Right lobe of liver (tissue), 6 donors: ENCODE results near the gene GPR161. TPM values are rescaled to one million over a fixed set of nuclear protein-coding genes. Genes with fewer than 3 reads are reported as not detected.

ENCODE experiments used
- ATAC-seq, 4 donors: fragments of 200-7000 bp; cut with Tn5 transposase; one replicate each; pipeline ENCODE4 v1.9.1; 2020; ENCODE audit warnings: mild to moderate bottlenecking in 4 of 4, moderate library complexity in 4 of 4
- DNase-seq, 3 donors: peaks; one replicate each; pipeline ENCODE4 v3.0.0-alpha.2; 2020
- H3K27ac ChIP-seq, 3 donors: fragments of 200-600 bp; one replicate each; pipeline ENCODE4 v1.8.0; 2022
- H3K27me3 ChIP-seq, 2 donors: fragments of 200-600 bp; one replicate each; pipeline ENCODE4 v1.8.0; 2022
- H3K36me3 ChIP-seq, 4 donors: fragments of 200-600 bp; sonication (generic) in 1 of 4; one replicate each; pipeline versions ENCODE4 v1.5.1 to v1.8.0; 2017 to 2022; ENCODE audit warnings: control low read depth in 1 of 4
- H3K4me1 ChIP-seq, 4 donors: fragments of 200-600 bp; sonication (generic) in 1 of 4; one replicate each; pipeline versions ENCODE4 v1.5.1 to v1.8.0; 2017 to 2022; ENCODE audit warnings: control low read depth in 1 of 4
- H3K4me3 ChIP-seq, 3 donors: fragments of 200-600 bp; one replicate each; pipeline ENCODE4 v1.8.0; 2022
- H3K9me3 ChIP-seq, 4 donors: fragments of 200-600 bp; sonication (generic) in 1 of 4; one replicate each; pipeline versions ENCODE4 v1.5.1 to v1.8.0; 2017 to 2022; ENCODE audit warnings: control low read depth in 1 of 4
- CTCF ChIP-seq, 4 donors: fragments of 200-600 bp in 3 of 4; fragments of 450-650 bp in 1 of 4; IDR thresholded peaks; one replicate each; pipeline versions ENCODE4 v1.5.1 to v1.8.0; 2016 to 2022; ENCODE audit warnings: antibody characterized with exemption in 4 of 4, mild to moderate bottlenecking in 2 of 4
- POLR2A ChIP-seq: fragments of 450-650 bp; IDR thresholded peaks from one replicate; pipeline ENCODE4 v1.6.1; 2017; ENCODE audit warnings: antibody characterized with exemption, mild to moderate bottlenecking
- WGBS: methylation state at CpG from one replicate; pipeline ENCODE4 v1.1.6; 2018; ENCODE audit warnings: low coverage, low lambda C conversion rate; ENCODE audit not compliant: insufficient coverage; ENCODE audit errors: missing lambda C conversion rate; 5-methylcytosine and 5-hydroxymethylcytosine counted together
- intact Hi-C, 2 donors: fragments of 100-400 bp; cut with DNase I; formaldehyde crosslinking; loops; one replicate each; pipeline versions ENCODE4 v1.11.2 to v1.14.1; 2022
- total RNA-seq, 6 experiments: library from RNA; depleted of rRNA in 2 of 6; stranded (reverse); fragments of >200 nt in 2 of 6; fragmentation: NEBNext Ultra II Directional in 3 of 6; extraction: Animal tissue kit (Norgen Biotek cat#: 25700) in 3 of 6; gene quantifications; one replicate each; pipeline versions ENCODE4 v1.1.0 to v1.2.4, GENCODE V29; 2016 to 2023
- donor health status: DM: no; HTN: yes; CAD: no.
- donor health status: DM: no; HTN: no; CAD: no.
- donor health status: DM: no; HTN: no; CAD: no.
- donor health status: DM: no; HTN: yes; CAD: no.
- donor health status: DM: no; HTN: yes; CAD: no.

Gene GPR161
- total RNA-seq, 6 experiments from 2014 or later = 0.43 to 1.4 (median 0.48) TPM

DNA sequence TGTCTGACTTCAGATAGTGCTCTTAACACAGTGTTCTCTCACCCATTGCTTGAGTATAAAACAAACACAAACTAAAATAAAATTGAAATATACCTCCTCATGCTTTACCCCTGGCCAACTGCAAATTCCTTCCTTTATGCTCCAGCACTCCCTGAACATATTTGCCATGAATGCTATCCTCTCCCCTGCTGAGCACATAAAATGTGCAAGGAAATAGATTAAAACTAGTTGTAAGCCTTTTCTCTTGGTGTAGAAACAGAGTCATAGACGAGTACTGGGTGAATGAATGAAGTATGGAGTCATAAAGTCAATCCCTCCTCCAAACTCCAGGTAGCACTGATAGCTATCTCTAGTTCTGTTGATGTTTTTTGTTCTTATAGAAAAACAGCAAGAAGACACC lies 2.6 kb downstream of the GPR161 start:
- ATAC-seq (no peak), DNase-seq (no peak)
- no peaks in the 10 kb centered on the region for H3K9me3 ChIP-seq
- 28% methylated on average over 1 of the region's 1 CpG for WGBS
- TF ChIP-seq POLR2A (no peak), CTCF (IDR thresholded peaks at IDR 0.05) (no peak)
- peaks cover 0 to 7% (median 3%) of the 10 kb centered on the region in 4 donors for H3K4me1 ChIP-seq
- no peaks in the 10 kb centered on the region for H3K36me3 ChIP-seq
- intact Hi-C loops = no loop called here
- no peak overlapping the region for H3K4me3 ChIP-seq
- H3K27me3 ChIP-seq = peaks cover 0 to 14% of the 10 kb centered on the region in 2 donors
- H3K27ac ChIP-seq = no peak overlapping the region

DNA sequence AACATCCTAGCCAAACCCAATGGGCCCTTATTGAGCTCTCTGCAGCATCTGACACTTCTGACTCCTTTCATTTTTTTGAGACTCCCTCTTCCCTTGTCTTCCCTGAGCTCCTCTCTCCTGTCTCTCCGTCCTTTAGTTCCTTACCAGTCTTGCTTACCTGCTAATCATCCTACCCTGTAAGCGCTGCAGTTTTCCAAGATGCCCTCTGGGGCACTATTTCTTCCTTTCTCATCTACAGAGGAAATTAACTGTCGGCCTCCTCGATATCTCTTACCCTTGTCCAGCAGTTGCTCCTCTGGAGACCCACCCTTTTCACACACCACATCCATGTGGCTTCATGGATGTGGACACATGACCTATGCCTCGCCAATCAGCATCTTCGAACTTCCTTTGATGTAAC lies 6.8 kb downstream of the GPR161 start:
- Histone ChIP-seq H3K27me3 (peaks cover 0 to 3% of the 10 kb centered on the region in 2 donors), H3K9me3 (no peaks in the 10 kb centered on the region), H3K27ac (no peak overlapping the region), H3K4me3 (no peak overlapping the region), H3K36me3 (no peaks in the 10 kb centered on the region), H3K4me1 (no peaks in the 10 kb centered on the region)
- 73% methylated on average over 6 of the region's 6 CpGs for WGBS
- intact Hi-C loops = no loop called here
- ATAC-seq (no peak), DNase-seq (no peak)
- no peak for TF ChIP-seq POLR2A
- no peak for TF ChIP-seq CTCF (IDR thresholded peaks at IDR 0.05)

- ATAC-seq (no peak), DNase-seq (no peak)
- Histone ChIP-seq H3K9me3 (no peaks in the 10 kb centered on the region), H3K36me3 (no peaks in the 10 kb centered on the region), H3K4me1 (no peaks in the 10 kb centered on the region), H3K27me3 (no peaks in the 10 kb centered on the region), H3K4me3 (no peak overlapping the region), H3K27ac (no peak overlapping the region)
- intact Hi-C loops = no loop called here
- whole genome bisulfite sequencing = 74% methylated on average over 2 of the region's 2 CpGs
- TF ChIP-seq CTCF (IDR thresholded peaks at IDR 0.05) (no peak), POLR2A (no peak)
Observed at GRCh38 chr1:168127503-168127902, 9.2 kb downstream of the GPR161 start.

DNA sequence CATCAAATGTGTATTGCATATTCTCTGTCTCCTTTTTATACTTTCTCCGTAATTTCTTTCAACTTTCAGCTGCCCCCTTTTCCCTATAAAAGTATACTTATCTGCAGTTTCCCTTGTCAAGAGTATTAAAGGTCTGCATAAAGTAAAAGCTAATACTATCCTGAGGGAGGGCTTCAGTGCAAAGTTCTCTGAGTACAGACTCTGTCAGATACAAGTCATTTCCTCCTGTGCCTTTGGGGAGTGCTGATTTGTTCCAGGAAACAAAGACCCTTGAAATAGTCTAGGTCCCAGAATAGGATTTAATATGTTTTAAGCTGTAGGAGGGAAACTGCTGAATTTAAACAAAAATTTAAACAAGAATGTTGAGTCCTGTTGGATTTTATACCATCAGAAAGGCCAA lies 11.7 kb downstream of the GPR161 start:
- H3K36me3 ChIP-seq = no peaks in the 10 kb centered on the region
- ATAC-seq (no peak), DNase-seq (no peak)
- no peak for TF ChIP-seq POLR2A
- no peak for TF ChIP-seq CTCF (IDR thresholded peaks at IDR 0.05)
- no peak overlapping the region for H3K4me3 ChIP-seq
- intact Hi-C loops = no loop called here
- H3K4me1 ChIP-seq = no peaks in the 10 kb centered on the region
- H3K9me3 ChIP-seq = no peaks in the 10 kb centered on the region
- whole genome bisulfite sequencing = 47% methylated on average over 1 of the region's 1 CpG
- no peak overlapping the region for H3K27ac ChIP-seq
- H3K27me3 ChIP-seq = no peaks in the 10 kb centered on the region
